Activated CD4-positive, CD25-positive, alpha-beta regulatory T cell treated with anti-CD3 and anti-CD28 coated beads, Interleukin-2, amount 50 U/mL, for 24 hours (primary cell): ENCODE measurements around the gene ZNF423.
"Not testable (repeated sequence)": the region's sequence is repeated elsewhere in the genome, so short reads cannot be mapped to it uniquely, and the experiment has no call there.

Source experiments
- ATAC-seq, 2 donors: fragments of 150-1000 bp; cut with Tn5 transposase; one replicate each; pipeline ENCODE4 v1.10.0; 2021; ENCODE audit warnings: mild to moderate bottlenecking in 1 of 2, moderate library complexity in 1 of 2

Gene ZNF423

GRCh38 chr16:49855822-49856671 lies at the start of gene ZNF423:
TSS of gene ZNF423 (minus strand) at chr16:49856112. CDS start at chr16:49855774, 338 bp downstream.
- no peak for ATAC-seq

- ATAC-seq = no peak
Measured at GRCh38 chr16:49904348-49905062, 48.6 kb upstream of the ZNF423 start.

GRCh38 chr16:49902908-49903307 lies 47.0 kb upstream of the ZNF423 start:
- ATAC-seq = no peak

DNA sequence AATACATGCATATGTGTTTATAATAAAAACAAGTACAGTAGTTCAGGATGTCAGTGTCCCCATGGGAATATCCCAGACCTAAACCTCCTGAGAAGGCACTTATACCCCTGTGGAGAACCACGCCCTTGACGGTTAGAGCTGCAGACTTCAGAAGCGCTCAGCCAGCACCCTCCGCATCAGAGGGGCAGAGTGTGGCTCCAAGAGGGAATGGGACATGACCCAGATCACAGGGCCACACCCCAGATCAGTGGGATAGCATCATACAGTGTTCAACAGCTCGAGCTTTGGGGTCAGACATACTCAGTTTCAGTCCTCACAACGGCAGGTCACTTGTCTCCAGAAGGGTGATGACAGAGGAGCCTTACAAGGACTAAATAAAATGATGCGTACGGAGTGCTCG lies 45.8 kb upstream of the ZNF423 start:
- ATAC-seq = no peak

DNA sequence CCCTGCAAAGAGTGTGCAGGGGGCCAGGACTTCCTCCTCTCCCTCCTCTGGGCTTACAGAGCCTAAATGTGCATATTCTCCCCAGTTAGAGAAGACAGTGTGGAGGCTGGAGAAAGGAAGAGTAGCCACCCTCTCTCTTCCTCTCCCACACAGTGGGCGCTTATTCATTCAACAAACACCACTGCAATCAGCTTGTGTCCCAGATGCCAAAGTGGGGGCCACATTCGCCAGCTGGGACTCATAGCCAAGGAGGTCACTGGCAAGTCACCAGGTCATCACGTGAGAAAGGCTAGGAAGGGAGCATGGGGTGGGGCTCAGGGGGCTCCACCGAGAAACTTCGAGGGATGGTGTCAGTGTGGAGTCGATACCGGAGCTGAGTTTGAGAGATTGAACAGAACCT lies 45.0 kb upstream of the ZNF423 start:
- no peak for ATAC-seq

DNA sequence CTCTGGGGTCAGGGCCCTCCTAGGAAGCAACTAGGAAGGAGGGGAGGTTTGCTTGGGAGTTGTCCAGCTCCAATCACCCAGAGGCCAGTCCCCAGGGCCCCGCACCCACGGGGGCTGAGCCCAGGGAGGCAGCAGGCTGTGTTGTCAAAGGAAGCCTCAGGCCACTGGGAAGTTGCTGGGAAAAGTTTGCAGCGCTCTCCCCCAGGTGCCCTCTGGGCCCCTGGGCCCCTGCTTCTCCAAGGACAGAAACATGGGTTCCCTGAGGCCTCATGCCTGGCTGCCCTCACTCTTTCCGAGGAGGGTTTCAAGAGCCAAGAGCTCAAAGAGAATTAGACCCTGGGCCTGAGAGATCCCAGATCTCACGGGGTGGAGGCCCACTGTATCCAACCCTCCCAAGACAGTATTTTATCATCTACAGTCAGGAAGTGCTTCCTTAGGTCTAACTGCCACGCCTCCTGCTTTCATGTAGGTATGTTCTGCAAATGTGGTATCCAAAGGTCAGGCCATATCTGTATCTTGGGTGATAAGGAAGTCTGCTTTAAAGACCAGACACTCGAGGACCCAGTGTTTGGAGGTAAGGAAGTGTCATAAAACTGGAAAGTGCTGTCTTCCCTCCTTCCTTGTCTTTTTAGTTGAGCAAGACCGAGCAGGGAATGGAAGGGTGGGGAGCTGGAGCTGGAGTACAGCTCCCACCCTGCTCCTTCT lies 44.2 kb upstream of the ZNF423 start:
- no peak for ATAC-seq

DNA sequence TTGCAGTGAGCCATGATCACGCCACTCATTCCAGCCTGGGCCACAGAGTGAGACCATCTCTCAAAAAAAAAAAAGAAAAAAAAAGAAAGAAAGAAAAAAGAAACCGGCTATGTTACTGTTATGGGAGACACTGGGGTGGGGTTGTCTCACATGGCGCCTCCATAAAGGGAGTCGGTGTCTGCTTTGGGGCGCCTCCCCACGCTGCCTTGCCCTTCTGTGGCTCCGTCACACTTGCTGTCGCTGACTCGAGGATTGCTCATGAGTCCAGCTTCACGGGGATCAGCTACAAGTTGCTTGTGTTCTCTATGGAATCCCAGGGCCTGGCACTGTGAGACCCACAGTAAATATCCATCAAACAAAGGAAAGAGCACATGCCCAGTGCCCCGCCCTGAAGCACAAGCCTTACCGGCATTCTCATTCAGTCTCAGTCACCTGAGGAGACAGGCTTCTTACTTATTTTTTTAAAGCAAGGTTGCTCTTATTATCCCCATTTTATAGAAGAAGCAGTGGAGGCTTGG lies 40.6 kb upstream of the ZNF423 start:
- ATAC-seq = no peak

DNA sequence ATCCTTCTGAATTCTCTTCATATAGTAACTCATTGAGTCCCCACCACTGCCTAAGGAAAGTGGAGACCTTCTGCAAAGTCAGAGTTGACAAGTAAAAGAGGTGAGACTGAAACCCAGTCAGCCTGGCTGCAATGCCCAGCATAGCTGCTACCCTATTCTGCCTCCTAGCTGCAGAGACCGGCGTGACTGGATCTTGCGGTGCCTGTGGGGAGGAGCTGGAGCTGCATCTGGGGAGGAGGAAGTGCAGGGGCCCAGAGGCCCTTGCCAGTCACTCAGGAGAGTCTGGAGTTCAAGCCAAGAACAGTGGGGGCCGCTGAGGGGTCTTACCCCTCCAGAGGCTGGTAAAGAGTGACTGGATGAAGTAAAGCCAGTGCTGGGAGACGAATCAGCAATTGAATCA lies 35.0 kb upstream of the ZNF423 start:
- ATAC-seq = no peak

DNA sequence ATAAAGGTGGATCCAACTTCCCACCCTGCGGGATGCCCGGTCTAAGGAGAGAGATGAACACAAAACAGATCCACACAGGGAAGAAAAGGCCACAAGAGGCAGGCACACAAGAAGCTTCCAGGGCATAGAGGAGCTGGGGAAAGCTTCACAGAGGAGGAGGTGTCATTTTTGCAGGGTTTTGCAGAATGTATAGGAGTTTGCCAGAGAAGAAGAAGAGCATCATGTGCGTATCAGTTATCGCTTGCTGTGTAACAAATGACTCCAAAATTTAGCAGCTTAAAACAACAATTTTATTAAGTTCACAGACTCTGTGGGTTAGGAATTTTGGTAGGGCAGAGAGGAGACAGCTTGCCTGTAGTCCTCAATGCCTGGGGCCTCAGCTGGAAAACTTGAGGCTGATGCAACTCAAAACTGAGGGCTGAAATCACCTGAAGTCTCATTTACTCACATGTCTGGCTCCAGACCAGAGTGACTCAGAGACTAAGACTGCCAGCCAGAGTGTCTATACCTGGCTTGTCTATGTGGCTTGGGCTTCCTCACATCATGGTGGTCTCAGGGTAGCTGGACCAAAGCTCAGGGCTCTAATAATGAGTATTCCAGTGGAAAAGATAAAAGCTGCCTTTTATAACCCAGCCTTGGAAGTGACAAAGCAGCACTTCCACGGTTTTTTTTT lies 33.9 kb upstream of the ZNF423 start:
- ATAC-seq = no peak

- ATAC-seq = no peak
Measured at GRCh38 chr16:49886554-49887094, 30.7 kb upstream of the ZNF423 start.

GRCh38 chr16:49884033-49885015 lies 28.4 kb upstream of the ZNF423 start:
- no peak for ATAC-seq

DNA sequence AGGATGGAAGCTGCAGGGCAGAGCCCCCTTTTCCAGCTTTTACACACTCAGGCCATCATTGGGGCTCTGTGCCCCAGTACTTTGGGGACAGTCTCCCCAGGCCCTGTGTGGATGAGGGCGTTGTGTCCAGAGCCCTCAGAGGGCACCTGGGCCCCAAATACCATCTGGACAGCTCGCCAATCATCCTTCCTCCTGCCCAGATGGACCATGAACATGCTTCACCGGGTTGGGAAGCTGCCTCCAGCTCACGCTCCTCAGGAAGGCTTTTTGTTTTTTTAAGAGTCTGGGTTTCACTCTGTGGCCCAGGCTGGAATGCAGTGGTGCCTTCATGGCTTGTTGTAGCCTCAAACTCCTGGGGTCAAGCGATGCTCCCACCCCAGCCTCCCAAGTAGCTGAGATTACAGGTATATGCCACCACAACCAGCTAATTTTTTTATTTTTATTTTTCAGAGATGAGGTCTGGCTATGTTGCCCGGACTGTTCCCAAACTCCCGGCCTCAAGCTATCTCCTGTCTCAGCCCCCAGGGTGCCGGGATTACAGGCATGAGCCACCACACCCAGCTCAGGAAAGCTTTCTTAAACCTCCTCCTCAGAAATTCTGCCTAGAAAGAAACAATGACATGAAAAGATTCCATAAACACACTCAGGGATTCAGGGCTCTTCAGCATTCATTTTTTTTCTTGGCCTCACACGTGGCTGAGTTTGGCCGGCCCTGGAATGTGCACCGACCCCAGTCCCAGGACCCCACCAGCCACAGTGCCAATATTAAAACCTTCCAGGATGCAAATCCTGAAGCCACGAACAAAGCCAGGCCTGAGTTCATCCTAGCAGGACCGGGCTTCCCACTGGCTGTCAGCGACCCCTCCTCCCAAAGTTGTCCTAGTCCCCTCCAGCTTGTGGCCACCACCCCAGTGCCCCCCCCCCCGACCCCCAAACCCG lies 27.4 kb upstream of the ZNF423 start:
- ATAC-seq = no peak

- no peak for ATAC-seq
Measured at GRCh38 chr16:49881890-49882289, 26.0 kb upstream of the ZNF423 start.

GRCh38 chr16:49878540-49878939 lies 22.6 kb upstream of the ZNF423 start:
- ATAC-seq = not testable (repeated sequence)

DNA sequence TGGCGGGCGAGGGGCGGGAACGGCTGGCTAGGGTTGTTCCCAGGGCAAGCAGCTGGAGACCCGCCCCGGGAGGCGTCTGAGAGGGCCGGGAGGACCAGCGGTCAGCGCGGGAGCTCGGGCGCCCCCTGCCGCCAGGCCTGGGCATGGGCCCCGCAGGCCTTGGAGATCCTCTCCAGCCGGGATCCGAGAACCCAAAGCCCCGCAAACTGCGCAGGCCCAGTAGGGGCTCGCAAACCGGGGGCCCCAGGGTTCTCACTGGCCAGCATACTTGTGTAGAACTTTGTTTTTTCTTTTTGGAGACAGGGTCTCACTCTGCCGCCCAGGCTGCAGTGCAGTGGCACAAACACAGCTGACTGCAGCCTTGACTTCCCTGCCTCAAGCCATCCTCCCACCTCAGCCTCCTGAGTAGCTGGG lies 20.8 kb upstream of the ZNF423 start:
- ATAC-seq = peak in 1 of 2 donors; percentile 20

GRCh38 chr16:49875806-49876715 lies 20.1 kb upstream of the ZNF423 start:
- no peak for ATAC-seq

DNA sequence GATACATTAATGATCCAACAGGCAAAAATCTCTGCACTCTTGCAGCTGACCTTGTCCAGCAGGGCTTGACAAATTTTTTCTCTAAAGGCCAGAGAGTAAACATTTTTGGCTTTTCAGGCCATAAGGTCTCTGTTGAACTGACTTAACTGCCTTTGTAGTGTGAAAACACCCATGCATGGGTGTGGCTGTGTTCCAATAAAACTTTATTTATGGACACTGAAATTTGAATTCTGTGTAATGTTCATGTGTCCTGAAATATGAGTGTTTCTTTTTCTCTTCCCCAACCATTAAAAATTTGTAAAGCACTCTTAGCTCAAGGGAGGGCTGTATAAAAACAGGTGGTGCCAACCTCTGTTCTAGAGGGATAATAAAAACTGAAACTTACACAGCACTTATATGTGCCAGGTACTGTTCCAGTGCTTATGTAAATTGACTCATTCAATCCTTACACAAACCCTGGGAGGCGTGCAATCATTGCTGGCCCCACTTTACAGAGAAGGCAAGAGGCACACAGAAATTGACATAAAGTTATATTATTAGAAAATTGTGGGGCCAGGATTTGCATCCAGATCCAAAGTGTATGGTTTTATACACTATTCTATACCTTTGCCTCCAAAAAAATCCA lies 18.8 kb upstream of the ZNF423 start:
- ATAC-seq = no peak

DNA sequence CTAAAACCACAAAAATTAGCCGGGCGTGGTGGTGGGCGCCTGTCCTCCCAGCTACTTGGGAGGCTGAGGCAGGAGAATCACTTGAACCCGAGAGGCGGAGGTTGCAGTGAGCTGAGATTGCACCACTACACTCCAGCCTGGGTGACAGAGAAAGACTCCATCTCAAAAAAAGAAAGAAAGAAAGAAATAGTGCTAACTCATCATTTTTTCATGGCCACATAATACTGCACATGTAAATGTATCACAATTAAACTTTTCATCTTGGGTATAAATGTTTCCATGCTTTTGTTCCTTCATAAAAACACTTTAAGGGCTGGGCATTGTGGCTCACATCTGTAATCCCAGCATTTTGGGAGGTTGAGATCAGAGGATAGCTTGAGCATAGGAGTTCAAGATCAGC lies 15.9 kb upstream of the ZNF423 start:
- not testable (repeated sequence) for ATAC-seq
